Measurements from ENCODE around the gene TWIST1. TPM values are rescaled to one million over a fixed set of nuclear protein-coding genes. Genes with fewer than 3 reads are reported as not detected.

TWIST1 gene
- total RNA-seq, 3 donors from 2014 or later = 0.15 to 2.4 (median 0.95) TPM

DNA sequence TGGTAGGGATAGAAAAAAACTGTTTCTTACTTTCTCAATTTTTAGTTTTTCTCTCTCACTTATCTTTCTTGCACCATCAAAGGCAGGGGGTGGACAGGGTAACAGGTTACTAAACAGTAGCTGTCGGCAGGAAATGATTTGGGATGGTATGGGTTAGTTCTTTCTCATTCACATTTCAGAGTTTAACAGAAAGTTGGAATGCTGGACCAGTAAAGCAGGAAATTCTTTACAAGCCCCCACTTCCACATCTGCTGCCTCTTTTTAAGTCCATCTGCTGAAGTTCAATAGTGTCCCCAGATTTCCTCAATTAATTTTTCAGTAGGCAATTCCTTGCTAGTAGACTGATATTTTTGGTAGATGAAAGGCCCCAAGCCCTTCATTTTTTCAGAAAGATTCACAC is 23.3 kb downstream of the TWIST1 start:
- DNase-seq (no peak), ATAC-seq (no peak)
- H3K27me3 Mint-ChIP-seq (ENCODE audit: low read depth) = no peaks in the 10 kb centered on the region
- H3K36me3 Mint-ChIP-seq (ENCODE audit: insufficient read depth) = no peaks in the 10 kb centered on the region
- H3K4me3 Mint-ChIP-seq = no peak overlapping the region
- no peaks in the 10 kb centered on the region for H3K9me3 Mint-ChIP-seq
- H3K4me1 Mint-ChIP-seq (ENCODE audit: low read depth) = no peaks in the 10 kb centered on the region

DNA sequence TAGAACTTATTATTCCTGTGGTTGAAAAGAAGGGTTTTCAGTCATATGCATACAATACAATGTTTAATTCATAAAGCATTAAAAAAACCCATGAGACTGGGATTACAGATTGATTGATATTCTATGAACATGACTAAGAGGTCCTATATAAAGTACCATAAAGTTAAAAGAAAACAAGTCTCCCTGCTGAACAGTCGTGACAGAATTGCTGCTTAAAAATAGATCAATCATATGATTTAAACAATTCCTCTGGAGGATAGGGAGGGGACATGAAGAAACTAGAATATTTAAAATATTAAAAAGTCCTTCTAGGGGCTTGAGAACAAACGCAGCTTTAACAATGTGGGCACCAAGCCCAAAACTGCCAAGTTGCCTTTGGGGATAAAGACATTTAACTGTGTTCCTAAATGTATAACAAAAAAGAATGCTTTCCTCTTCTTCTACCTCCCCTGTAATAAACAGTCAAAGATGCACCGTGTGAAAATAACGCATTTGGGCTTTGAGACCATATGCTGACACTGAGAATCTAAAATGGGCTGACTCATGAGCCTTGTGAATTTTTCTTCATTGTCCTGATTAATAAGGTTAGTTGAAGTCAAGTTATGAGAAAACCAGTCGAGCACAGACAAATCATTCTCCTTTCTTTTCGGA is 25.8 kb downstream of the TWIST1 start:
- Mint-ChIP-seq H3K27me3 (ENCODE audit: low read depth) (no peaks in the 10 kb centered on the region), H3K4me3 (no peak overlapping the region), H3K4me1 (ENCODE audit: low read depth) (no peaks in the 10 kb centered on the region), H3K36me3 (ENCODE audit: insufficient read depth) (no peaks in the 10 kb centered on the region), H3K9me3 (no peaks in the 10 kb centered on the region)
- DNase-seq = no peak
- no peak for ATAC-seq

DNA sequence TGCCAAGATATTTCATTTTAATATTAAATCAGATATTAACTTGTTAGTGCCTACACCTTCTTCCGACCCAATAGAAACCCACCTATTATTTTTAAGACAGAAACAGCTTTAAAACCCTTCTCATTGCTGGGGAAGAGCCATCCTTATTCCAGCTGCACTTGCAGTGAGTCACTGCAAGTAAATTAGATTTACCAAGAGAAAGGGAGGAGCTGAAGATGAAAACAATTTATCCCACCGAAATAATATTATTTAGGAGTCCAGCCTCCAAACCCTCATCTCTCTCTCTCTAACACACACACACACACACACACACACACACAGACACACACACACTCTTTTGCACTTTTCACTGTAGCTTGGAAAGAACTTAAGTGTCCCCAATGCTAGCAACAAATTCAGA is 26.9 kb downstream of the TWIST1 start:
- H3K4me1 Mint-ChIP-seq (ENCODE audit: low read depth) = no peaks in the 10 kb centered on the region
- H3K36me3 Mint-ChIP-seq (ENCODE audit: insufficient read depth) = no peaks in the 10 kb centered on the region
- no peak for ATAC-seq
- no peaks in the 10 kb centered on the region for H3K27me3 Mint-ChIP-seq (ENCODE audit: low read depth)
- no peak overlapping the region for H3K4me3 Mint-ChIP-seq
- H3K9me3 Mint-ChIP-seq = no peaks in the 10 kb centered on the region
- no peak for DNase-seq

DNA sequence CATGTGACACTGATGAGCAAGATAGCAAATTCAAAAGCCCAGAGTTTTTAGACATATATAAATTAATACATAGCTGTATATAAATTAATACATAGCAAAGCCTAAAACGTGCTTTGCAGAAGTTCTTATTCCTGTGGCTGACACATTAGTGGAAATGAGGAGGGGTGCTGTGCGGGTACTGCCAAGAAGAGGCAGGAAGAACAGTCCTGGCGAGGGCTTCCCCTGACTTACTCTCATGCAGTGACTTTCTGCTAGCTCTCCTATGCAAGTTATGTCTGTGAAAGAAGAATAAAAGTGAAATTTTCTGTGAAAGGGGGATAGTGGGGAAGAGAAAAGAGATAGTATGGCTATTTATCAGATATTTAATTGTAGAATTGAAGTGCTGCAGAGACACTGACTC is 27.6 kb downstream of the TWIST1 start:
- no peaks in the 10 kb centered on the region for H3K36me3 Mint-ChIP-seq (ENCODE audit: insufficient read depth)
- ATAC-seq (no peak), DNase-seq (no peak)
- no peaks in the 10 kb centered on the region for H3K9me3 Mint-ChIP-seq
- no peaks in the 10 kb centered on the region for H3K4me1 Mint-ChIP-seq (ENCODE audit: low read depth)
- no peaks in the 10 kb centered on the region for H3K27me3 Mint-ChIP-seq (ENCODE audit: low read depth)
- H3K4me3 Mint-ChIP-seq = no peak overlapping the region

DNA sequence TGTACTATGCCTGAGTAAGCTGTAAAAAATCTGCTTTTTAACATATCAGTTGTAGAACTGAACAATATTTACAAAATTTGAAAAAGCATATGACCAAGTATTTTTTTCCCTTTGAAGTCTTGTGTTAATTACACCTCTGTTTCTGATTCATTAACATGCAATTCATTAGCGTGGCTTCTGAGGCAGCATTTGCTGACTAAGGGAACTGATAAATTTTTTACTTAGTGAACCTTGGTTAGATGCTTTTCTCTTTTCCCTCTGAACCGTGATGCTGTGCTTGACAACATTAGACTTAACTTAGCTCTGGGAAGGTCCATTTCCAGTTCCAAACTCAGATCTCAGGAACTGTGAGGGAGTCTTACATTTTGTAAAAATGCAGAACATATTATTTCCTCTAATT is 28.1 kb downstream of the TWIST1 start:
- DNase-seq (no peak), ATAC-seq (no peak)
- H3K4me1 Mint-ChIP-seq (ENCODE audit: low read depth) = no peaks in the 10 kb centered on the region
- no peak overlapping the region for H3K4me3 Mint-ChIP-seq
- no peaks in the 10 kb centered on the region for H3K27me3 Mint-ChIP-seq (ENCODE audit: low read depth)
- H3K9me3 Mint-ChIP-seq = no peaks in the 10 kb centered on the region
- no peaks in the 10 kb centered on the region for H3K36me3 Mint-ChIP-seq (ENCODE audit: insufficient read depth)

DNA sequence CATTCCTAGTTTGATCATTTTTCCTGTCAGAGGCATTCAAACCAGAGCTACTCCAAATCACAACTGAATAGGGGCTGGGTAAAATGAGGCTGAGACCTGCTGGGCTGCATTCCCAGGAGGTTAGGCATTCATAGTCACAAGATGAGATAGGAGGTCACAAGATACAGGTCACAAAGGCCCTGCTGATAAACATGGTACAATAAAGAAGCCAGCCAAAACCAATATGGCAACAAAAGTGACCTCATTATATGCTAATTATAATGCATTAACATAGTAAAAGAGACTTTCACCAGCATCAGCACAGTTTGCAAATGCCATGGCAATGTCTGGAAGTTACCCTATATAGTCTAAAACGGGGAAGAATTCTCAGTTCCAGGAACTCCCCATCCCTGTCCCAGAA is 37.3 kb downstream of the TWIST1 start:
- H3K36me3 Mint-ChIP-seq (ENCODE audit: insufficient read depth) = no peaks in the 10 kb centered on the region
- no peak for ATAC-seq
- DNase-seq = no peak
- no peak overlapping the region for H3K4me3 Mint-ChIP-seq
- H3K27me3 Mint-ChIP-seq (ENCODE audit: low read depth) = no peaks in the 10 kb centered on the region
- H3K9me3 Mint-ChIP-seq = peaks cover 3% of the 10 kb centered on the region
- no peaks in the 10 kb centered on the region for H3K4me1 Mint-ChIP-seq (ENCODE audit: low read depth)

DNA sequence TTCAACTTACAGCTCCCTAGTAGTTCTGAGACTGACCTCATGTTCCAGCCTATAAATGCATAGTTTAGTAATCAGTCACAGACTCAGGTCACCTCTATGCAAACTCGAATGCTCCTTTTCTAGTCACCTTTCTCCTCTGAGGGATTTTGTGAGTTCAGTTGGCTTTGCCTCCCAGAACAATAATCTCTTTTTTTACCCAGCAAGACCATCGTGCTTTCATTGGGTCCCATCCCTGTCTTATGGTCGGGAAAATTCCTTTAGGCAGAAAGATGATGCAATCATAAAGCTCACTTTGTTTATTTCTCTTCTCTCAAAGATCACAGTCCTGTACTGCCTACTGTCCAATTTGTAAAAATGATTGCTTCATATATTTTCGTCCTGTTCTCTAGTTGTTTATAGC is 38.4 kb downstream of the TWIST1 start:
- Mint-ChIP-seq H3K4me3 (no peak overlapping the region), H3K4me1 (ENCODE audit: low read depth) (no peaks in the 10 kb centered on the region), H3K9me3 (peaks cover 3% of the 10 kb centered on the region), H3K27me3 (ENCODE audit: low read depth) (no peaks in the 10 kb centered on the region), H3K36me3 (ENCODE audit: insufficient read depth) (no peaks in the 10 kb centered on the region)
- DNase-seq (no peak), ATAC-seq (no peak)

DNA sequence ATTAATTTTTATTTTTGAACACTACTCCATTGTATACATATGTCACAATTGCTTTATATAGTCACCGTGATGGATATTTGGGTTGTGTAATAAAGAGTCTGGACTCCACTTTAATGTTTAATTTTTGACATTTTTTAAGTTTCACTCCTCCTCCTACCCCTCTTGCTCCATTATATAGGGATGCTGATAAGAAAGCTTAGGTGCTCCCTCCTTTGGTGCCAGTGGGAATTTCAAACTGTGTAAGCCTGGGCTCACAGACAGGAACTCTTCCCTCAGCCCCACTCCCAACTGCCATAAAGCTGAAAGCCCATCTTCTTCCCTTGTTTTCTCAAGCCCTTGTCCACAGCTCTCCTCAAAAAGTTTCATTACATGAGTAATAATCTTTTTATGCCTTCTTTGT is 47.6 kb downstream of the TWIST1 start:
- no peak for ATAC-seq
- no peaks in the 10 kb centered on the region for H3K4me1 Mint-ChIP-seq (ENCODE audit: low read depth)
- no peak overlapping the region for H3K4me3 Mint-ChIP-seq
- no peaks in the 10 kb centered on the region for H3K9me3 Mint-ChIP-seq
- no peaks in the 10 kb centered on the region for H3K36me3 Mint-ChIP-seq (ENCODE audit: insufficient read depth)
- H3K27me3 Mint-ChIP-seq (ENCODE audit: low read depth) = no peaks in the 10 kb centered on the region
- DNase-seq = no peak

DNA sequence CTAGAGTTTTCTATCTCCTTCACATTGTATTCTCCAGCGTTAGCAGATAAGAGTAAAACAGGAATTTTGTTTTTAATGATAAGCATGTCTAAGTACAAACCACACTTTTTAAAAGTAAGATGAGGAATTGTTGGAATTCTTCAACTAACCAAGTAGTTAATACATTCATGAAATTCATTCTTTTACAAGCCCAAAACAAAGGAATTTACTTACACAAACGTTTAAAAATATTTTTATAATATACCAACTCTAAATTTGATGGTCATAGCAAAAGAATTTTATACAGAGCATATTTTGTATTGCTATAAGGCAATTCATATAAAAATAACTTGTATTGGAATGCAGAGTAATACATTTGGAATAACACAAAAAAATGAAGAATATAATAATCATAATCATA is 51.3 kb downstream of the TWIST1 start:
- H3K4me1 Mint-ChIP-seq (ENCODE audit: low read depth) = no peaks in the 10 kb centered on the region

More for the DNA sequence above, 51.3 kb downstream of the TWIST1 start:
- no peak for ATAC-seq
- Mint-ChIP-seq H3K9me3 (no peaks in the 10 kb centered on the region), H3K36me3 (ENCODE audit: insufficient read depth) (no peaks in the 10 kb centered on the region), H3K4me3 (no peak overlapping the region), H3K27me3 (ENCODE audit: low read depth) (no peaks in the 10 kb centered on the region)
- no peak for DNase-seq

Other genes with a start within 250 kb of the TWIST1 start
- not detected for gene FERD3L, start 27.8 kb upstream of the TWIST1 start, total RNA-seq

Data from activated T-cell treated with anti-CD3 and anti-CD28 coated beads, Interleukin-2, amount 50 U/mL, for 4 hours (primary cell).